NCI-H2196 treated with DMSO at 0.1 percent for 48 hours (cell line): ENCODE results near the gene DSTN.
A peak's percentile ranks its signal among the peaks of the same experiment; 100 is the strongest.

Source experiments
- DNase-seq: peaks from one replicate; lab custom pipeline; 2025; ENCODE audit not compliant: unreplicated experiment; lab: John Stamatoyannopoulos, UW

DSTN gene

GRCh38 chr20:17611540-17612286, 41.8 kb downstream of the DSTN start:
- peak; percentile 10 for DNase-seq

- no peak for DNase-seq
Measured at GRCh38 chr20:17612287-17612991, 42.6 kb downstream of the DSTN start.

- DNase-seq: no peak
Measured at GRCh38 chr20:17612992-17613327, 43.1 kb downstream of the DSTN start.

GRCh38 chr20:17613328-17614175, 43.7 kb downstream of the DSTN start:
- DNase-seq: no peak

- no peak for DNase-seq
Measured at GRCh38 chr20:17614176-17614811, 44.4 kb downstream of the DSTN start.

GRCh38 chr20:17614812-17615644, 45.2 kb downstream of the DSTN start:
- DNase-seq: no peak

- no peak for DNase-seq
Measured at GRCh38 chr20:17615645-17616479, 46.0 kb downstream of the DSTN start.

- no peak for DNase-seq
Measured at GRCh38 chr20:17616480-17617211, 46.8 kb downstream of the DSTN start.

- no peak for DNase-seq
Measured at GRCh38 chr20:17617212-17617867, 47.5 kb downstream of the DSTN start.

GRCh38 chr20:17617868-17618672, 48.2 kb downstream of the DSTN start:
- DNase-seq: no peak

GRCh38 chr20:17618673-17619013, 48.8 kb downstream of the DSTN start:
- no peak for DNase-seq

GRCh38 chr20:17619351-17620093, 49.6 kb downstream of the DSTN start:
- no peak for DNase-seq

- DNase-seq: no peak
Measured at GRCh38 chr20:17620371-17621228, 50.7 kb downstream of the DSTN start.

- DNase-seq: no peak
Measured at GRCh38 chr20:17621229-17621968, 51.5 kb downstream of the DSTN start.

GRCh38 chr20:17622086-17622850, 52.4 kb downstream of the DSTN start:
- no peak for DNase-seq
